ENCODE results near the gene BACH1. TPM values are rescaled to one million over a fixed set of nuclear protein-coding genes. Genes with fewer than 3 reads are reported as not detected.

BACH1 gene
- total RNA-seq, 1 donor from 2014 or later, result 93.1 TPM

GRCh38 chr21:29365661-29366265 is 67.0 kb downstream of the BACH1 start:
- no peak for TF ChIP-seq CTCF (IDR thresholded peaks at IDR 0.05; ENCODE audit: insufficient read depth, low read depth, low read length)
- no peak for TF ChIP-seq EZH2 (IDR thresholded peaks at IDR 0.05; ENCODE audit: insufficient read depth, low read length)
- Histone ChIP-seq H3K4me2 (ENCODE audit: low read length) (no peak overlapping the region), H3K9me3 (ENCODE audit: insufficient read depth, low read depth, low read length) (no peaks in the 10 kb centered on the region), H3K36me3 (ENCODE audit: insufficient read depth, low read length) (peaks cover 25% of the 10 kb centered on the region), H3K79me2 (ENCODE audit: insufficient read depth, low read length) (no peaks in the 10 kb centered on the region), H3K4me1 (ENCODE audit: insufficient read depth, low read length) (peaks cover 4% of the 10 kb centered on the region), H4K20me1 (ENCODE audit: insufficient read depth, low read length) (no peaks in the 10 kb centered on the region), H3K27me3 (ENCODE audit: insufficient read depth, low read length) (no peaks in the 10 kb centered on the region), H3K9ac (ENCODE audit: low read length) (no peak overlapping the region), H2AFZ (ENCODE audit: low read depth, low read length) (no peak overlapping the region), H3K27ac (ENCODE audit: low read depth, low read length) (no peak overlapping the region), H3K4me3 (ENCODE audit: insufficient read depth, low read depth, low read length) (no peak overlapping the region)
- no peaks in the 10 kb centered on the region for H3K4me1 Mint-ChIP-seq (ENCODE audit: low read depth, unreplicated experiment)
- H3K27me3 Mint-ChIP-seq (ENCODE audit: low read depth, unreplicated experiment), result no peaks in the 10 kb centered on the region
- H3K27ac Mint-ChIP-seq (ENCODE audit: unreplicated experiment), result no peak overlapping the region
- no peak overlapping the region for H3K4me3 Mint-ChIP-seq (ENCODE audit: unreplicated experiment)
- FAIRE-seq (no peak), DNase-seq (ENCODE audit: low read depth) (no peak)
- H3K36me3 Mint-ChIP-seq (ENCODE audit: low read depth, unreplicated experiment), result peaks cover 11% of the 10 kb centered on the region
- H3K9me3 Mint-ChIP-seq (ENCODE audit: unreplicated experiment), result no peaks in the 10 kb centered on the region

GRCh38 chr21:29366532-29366931 is 67.8 kb downstream of the BACH1 start:
- Mint-ChIP-seq H3K9me3 (ENCODE audit: unreplicated experiment) (no peaks in the 10 kb centered on the region), H3K4me3 (ENCODE audit: unreplicated experiment) (no peak overlapping the region), H3K36me3 (ENCODE audit: low read depth, unreplicated experiment) (peaks cover 11% of the 10 kb centered on the region), H3K4me1 (ENCODE audit: low read depth, unreplicated experiment) (peaks cover 2% of the 10 kb centered on the region), H3K27me3 (ENCODE audit: low read depth, unreplicated experiment) (no peaks in the 10 kb centered on the region), H3K27ac (ENCODE audit: unreplicated experiment) (no peak overlapping the region)
- Histone ChIP-seq H4K20me1 (ENCODE audit: insufficient read depth, low read length) (no peaks in the 10 kb centered on the region), H3K27me3 (ENCODE audit: insufficient read depth, low read length) (no peaks in the 10 kb centered on the region), H3K9ac (ENCODE audit: low read length) (no peak overlapping the region), H3K9me3 (ENCODE audit: insufficient read depth, low read depth, low read length) (no peaks in the 10 kb centered on the region), H3K79me2 (ENCODE audit: insufficient read depth, low read length) (no peaks in the 10 kb centered on the region), H3K27ac (ENCODE audit: low read depth, low read length) (no peak overlapping the region), H3K4me1 (ENCODE audit: insufficient read depth, low read length) (no peaks in the 10 kb centered on the region), H3K4me2 (ENCODE audit: low read length) (no peak overlapping the region), H2AFZ (ENCODE audit: low read depth, low read length) (no peak overlapping the region), H3K4me3 (ENCODE audit: insufficient read depth, low read depth, low read length) (no peak overlapping the region), H3K36me3 (ENCODE audit: insufficient read depth, low read length) (peaks cover 25% of the 10 kb centered on the region)
- DNase-seq (ENCODE audit: low read depth) (no peak), FAIRE-seq (no peak)
- TF ChIP-seq CTCF (IDR thresholded peaks at IDR 0.05; ENCODE audit: insufficient read depth, low read depth, low read length) (no peak), EZH2 (IDR thresholded peaks at IDR 0.05; ENCODE audit: insufficient read depth, low read length) (no peak)

GRCh38 chr21:29367335-29367734 is 68.6 kb downstream of the BACH1 start:
- TF ChIP-seq EZH2 (IDR thresholded peaks at IDR 0.05; ENCODE audit: insufficient read depth, low read length), result no peak
- no peak for TF ChIP-seq CTCF (IDR thresholded peaks at IDR 0.05; ENCODE audit: insufficient read depth, low read depth, low read length)
- H3K4me3 Mint-ChIP-seq (ENCODE audit: unreplicated experiment), result no peak overlapping the region
- Histone ChIP-seq H4K20me1 (ENCODE audit: insufficient read depth, low read length) (no peaks in the 10 kb centered on the region), H3K27ac (ENCODE audit: low read depth, low read length) (no peak overlapping the region), H3K4me1 (ENCODE audit: insufficient read depth, low read length) (no peaks in the 10 kb centered on the region), H3K4me3 (ENCODE audit: insufficient read depth, low read depth, low read length) (no peak overlapping the region), H3K36me3 (ENCODE audit: insufficient read depth, low read length) (peaks cover 23% of the 10 kb centered on the region), H3K79me2 (ENCODE audit: insufficient read depth, low read length) (no peaks in the 10 kb centered on the region), H3K9ac (ENCODE audit: low read length) (no peak overlapping the region), H3K9me3 (ENCODE audit: insufficient read depth, low read depth, low read length) (no peaks in the 10 kb centered on the region), H3K27me3 (ENCODE audit: insufficient read depth, low read length) (no peaks in the 10 kb centered on the region), H3K4me2 (ENCODE audit: low read length) (no peak overlapping the region), H2AFZ (ENCODE audit: low read depth, low read length) (no peak overlapping the region)
- no peaks in the 10 kb centered on the region for H3K9me3 Mint-ChIP-seq (ENCODE audit: unreplicated experiment)
- no peaks in the 10 kb centered on the region for H3K27me3 Mint-ChIP-seq (ENCODE audit: low read depth, unreplicated experiment)
- DNase-seq (ENCODE audit: low read depth) (no peak), FAIRE-seq (no peak)
- no peak overlapping the region for H3K27ac Mint-ChIP-seq (ENCODE audit: unreplicated experiment)
- H3K36me3 Mint-ChIP-seq (ENCODE audit: low read depth, unreplicated experiment), result peaks cover 11% of the 10 kb centered on the region
- H3K4me1 Mint-ChIP-seq (ENCODE audit: low read depth, unreplicated experiment), result peaks cover 3% of the 10 kb centered on the region

Data from astrocyte (in vitro differentiated cells and primary cell).